GM19324 (cell line): Measurements from ENCODE around the gene C19orf12.

Experiments used
- ATAC-seq: cut with Tn5 transposase; IDR thresholded peaks from one replicate; pipeline ENCODE4 v1.9.1; 2021; ENCODE audit warnings: mild to moderate bottlenecking, moderate library complexity; ENCODE audit not compliant: unreplicated experiment, low FRiP score

C19orf12 gene

GRCh38 chr19:29714953-29715700, at the start of gene C19orf12:
Gene C19orf12, minus strand, starts transcription at chr19:29715261. Its CDS starts 6,848 bp downstream, at chr19:29708413.
- peak; percentile 84 for ATAC-seq

GRCh38 chr19:29764361-29764760, 49.3 kb upstream of the C19orf12 start:
- ATAC-seq: no peak

DNA sequence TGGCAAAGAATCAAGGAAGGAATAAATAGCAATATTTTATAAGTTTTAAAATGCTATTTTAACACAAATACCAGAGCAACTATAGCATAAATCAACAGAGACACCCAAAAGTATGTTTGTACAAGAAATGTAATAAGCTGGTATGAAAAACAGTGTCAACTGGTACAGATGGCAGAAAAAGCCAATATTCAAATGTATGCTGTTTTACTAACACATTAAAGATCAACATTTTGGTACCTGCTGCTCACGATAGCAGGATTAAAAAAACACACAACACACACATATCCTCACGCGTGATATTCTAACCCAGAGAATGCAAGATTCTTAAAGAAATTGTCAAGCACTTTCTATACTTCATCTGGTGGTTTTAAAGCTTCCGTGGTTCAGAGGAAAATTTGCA, 48.1 kb upstream of the C19orf12 start:
- ATAC-seq: no peak

DNA sequence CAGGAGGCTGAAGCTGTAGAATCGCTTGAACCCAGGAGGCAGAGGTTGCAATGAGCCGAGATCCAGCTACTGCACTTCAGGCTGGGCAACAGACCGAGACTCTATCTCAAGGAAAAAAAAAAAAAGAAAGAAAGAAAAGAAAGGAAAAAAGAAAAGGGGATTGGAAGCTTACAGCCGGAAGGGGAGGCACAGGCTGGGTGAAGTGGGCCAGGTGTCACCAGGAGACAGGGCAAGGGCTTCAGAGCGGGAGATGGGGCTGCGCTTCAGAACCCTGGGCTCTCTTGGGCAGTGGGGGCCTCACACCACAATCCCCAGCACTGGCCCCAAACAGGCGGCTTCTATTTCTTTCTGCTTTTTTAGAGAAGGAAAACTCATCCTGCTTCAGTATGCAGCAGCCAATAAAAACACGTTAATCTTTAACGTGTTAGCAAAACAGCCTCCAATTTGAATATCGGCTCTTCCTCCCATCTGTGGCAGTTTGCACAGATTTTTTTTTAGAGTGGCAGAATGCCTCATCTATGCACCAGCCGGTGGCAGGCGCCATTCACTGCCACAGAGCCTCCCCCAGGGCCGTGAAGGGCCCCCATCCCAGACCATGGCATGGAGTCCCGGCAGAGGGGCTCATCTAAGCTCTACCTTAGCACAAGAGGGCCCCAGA, 46.6 kb upstream of the C19orf12 start:
- ATAC-seq: no peak

DNA sequence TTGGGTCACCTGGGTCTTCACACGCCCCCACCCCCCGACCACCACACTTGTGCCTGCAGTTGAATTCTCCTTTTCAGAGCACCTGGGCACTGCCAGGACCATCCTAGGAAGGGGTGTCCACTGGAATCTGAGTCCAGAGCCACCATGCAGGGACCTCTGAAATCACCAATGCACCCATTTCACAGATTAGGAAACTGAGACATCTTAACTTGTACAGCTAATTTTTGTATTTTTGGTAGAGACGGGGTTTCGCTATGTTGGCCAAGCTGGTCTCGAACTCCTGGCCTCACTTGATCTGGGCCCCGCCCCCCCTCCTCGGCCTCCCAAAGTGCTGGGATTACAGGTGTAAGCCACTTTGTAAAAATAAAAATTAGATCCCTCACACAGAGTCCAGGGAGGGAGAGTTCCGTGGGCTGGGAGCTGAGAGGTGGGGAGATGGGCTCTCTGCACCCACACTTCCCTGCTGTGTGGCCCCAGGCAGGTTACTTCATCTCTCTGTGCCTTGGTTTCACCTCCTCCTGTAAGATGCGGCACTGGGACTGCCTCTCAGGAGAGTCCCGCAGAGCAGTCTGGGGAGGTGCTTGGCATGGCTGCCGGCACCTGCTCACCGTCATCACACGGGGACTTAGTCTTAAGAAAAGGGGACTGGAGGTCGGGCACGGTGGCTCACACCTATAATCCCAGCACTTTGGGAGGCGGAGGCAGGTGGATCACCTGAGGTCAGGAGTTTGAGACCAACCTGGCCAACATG, 45.9 kb upstream of the C19orf12 start:
- ATAC-seq: no peak

DNA sequence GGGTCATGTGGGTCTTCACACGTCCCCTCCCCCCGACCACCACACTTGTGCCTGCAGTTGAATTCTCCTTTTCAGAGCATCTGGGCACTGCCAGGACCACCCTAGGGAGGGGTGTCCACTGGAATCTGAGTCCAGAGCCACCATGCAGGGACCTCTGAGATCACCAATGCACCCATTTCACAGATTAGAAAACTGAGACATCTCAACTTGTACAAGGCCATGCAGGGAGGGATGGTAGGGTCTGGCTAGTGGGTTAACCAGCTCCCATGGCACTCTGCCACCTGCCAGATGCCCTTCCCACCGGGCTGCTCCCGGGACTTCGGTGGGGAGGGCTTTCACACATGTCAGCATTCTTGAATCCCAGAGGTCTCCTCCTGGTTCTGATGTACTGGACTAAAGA, 44.3 kb upstream of the C19orf12 start:
- no peak for ATAC-seq

DNA sequence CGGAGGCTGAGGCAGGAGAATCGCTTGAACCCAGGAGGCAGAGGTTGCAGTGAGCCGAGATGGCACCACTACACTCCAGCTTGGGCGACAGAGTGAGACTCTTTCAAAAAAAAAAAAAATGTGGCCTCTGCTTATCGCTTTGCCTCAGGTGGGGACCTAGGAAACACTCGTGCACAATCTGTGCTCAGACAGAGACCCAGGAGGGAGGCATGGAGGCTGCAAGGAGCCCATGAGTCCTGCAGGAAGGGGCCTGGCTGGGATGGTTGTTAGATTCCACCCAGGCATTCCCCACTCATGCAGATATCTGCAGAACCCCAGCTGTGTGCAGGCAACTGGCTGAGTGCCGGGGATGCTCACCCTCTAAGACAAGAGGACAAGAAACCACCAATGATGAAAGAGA, 43.8 kb upstream of the C19orf12 start:
- no peak for ATAC-seq

DNA sequence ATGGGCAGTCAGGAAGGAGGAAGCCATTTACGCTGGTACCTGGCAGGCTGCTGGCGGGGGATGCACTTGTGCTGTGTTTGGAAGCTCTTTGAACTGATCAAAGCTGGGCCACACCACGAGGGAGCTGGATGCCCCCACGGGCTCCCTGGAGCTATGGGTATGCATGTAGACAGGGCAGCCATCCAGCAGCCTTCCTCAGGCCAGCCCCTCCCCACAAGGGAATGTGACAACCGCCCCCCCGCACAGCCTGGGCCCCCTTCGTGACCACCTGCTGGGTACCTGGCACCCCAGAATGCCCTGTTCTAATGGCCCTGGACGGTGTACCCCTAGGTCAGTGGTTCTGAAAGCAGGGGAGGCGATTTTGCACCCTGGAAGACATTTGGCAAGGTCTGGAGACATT, 42.5 kb upstream of the C19orf12 start:
- ATAC-seq: no peak

GRCh38 chr19:29753934-29754305, 38.9 kb upstream of the C19orf12 start:
- no peak for ATAC-seq

- ATAC-seq: no peak
Observed at GRCh38 chr19:29753190-29753933, 38.3 kb upstream of the C19orf12 start.

- no peak for ATAC-seq
Observed at GRCh38 chr19:29752450-29753025, 37.5 kb upstream of the C19orf12 start.

DNA sequence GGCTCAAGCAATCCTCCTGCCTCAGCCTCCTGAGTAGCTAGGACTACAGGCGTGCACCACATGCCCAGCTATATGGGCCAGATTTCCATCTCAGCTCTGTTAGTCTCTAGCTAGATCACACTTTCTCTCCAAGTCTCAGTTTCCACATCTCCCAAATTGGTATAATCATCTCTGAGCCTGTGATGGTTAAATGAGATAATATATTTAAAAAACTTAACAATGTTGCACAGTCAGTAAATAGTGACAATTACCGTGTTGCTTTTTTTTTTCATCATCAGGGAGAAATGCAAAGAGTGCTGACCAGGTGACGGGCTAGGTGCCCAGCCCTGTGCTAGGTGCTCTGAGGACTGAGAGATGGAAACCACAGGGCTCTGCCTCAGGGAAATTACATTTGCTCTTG, 36.9 kb upstream of the C19orf12 start:
- no peak for ATAC-seq

DNA sequence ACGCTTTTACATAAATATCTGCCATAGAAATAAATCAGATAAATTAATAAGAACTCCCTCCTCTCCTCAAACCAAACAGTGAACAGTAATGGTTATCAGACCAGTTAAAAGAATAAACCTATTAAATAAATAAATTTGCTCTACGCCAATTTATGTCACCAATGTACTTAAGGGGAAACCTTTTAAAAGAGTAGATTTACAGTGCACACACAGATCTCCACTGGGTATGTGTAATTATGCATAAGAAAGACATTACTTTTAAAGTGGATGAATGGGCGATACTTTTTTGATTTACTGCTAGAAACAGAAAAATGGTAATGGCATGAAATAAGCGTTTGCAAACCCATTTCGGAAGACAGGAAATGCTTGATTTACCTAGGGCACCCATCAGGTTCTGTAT, 34.9 kb upstream of the C19orf12 start:
- ATAC-seq: no peak

DNA sequence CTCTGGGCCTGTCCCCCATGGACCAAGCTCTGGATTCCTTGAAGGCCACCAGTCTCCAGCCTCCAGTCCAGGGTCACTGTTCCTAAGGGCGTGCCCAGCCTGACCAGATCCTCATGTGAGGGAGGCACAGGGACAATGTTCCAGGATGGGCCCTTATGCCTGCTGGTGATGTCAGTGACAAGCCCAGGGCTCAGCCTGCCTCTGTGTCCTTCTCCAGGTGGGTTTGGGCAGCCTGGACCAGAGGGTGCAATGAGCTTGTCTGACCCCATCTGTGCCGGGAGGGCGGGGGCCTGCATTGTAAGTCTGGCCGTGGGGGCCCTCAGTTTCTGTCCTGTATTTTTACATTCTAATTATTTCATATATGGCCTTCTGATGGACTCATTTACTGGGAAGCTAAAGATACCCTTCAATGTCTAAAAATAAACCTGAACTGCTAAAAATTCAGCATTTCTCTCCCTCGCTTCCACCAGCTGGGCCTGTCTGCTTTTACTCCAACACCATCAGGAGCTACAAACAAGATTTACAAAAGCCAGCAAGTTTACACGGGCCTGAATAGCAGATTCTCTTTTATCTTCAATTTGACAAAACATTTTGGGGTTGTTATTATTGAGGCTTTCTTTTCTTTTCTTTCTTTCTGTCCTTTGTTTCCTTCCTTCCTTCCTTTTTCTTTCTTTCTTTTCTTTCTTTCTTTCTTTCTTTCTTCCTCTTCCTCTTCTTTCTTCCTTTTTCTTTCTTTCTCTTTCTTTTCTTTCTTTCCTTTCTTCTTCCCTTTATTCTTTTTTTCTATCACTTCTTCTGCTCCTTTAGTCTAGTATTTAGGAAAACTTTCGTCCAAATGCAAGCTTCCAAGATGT, 34.2 kb upstream of the C19orf12 start:
- ATAC-seq: no peak

- ATAC-seq: no peak
Observed at GRCh38 chr19:29745253-29745652, 30.2 kb upstream of the C19orf12 start.

DNA sequence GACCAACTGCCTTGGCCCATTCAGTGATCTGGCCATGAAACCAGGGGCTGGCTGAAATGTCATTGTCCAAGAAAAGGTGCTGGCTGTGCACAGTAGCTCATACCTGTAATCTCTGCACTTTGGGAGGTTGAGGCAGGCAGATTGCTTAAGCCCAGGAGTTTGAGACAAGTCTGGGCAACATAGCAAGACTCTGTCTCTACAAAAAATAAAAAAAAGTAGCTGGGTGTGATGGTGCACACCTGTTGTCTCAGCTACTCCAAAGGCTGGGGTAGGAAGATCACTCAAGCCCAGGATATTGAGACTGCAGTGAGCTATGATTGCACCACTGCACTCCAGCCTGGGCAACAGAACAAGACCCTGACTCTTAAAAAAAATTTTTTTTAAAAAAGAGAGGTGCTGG, 28.6 kb upstream of the C19orf12 start:
- ATAC-seq: no peak

DNA sequence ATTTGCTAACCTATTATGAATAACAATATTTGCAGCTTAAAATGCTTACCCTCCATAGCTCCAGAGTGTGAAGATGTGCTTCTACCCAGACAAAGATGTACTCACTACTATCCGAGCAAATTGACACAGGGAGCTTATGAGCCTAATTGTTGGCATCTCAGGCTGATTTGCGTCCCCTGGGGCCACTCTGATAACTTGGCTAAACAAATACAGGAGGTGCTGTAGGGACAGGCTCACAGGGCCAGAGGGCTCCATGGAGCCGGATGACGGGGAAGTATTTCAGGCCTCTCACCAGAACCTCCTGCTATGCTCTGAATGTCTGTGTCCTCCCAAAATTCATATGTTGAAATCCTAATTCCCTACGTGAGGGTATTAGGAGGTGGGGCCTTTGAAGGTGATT, 26.7 kb upstream of the C19orf12 start:
- no peak for ATAC-seq

- no peak for ATAC-seq
Observed at GRCh38 chr19:29741226-29741625, 26.2 kb upstream of the C19orf12 start.

GRCh38 chr19:29737461-29738000, 22.5 kb upstream of the C19orf12 start:
- ATAC-seq: no peak
